Upper lobe of left lung (tissue), 4 donors: ENCODE measurements around the gene LYPD6.

ENCODE experiments used
- EP300 ChIP-seq, 4 donors: sonication (generic); formaldehyde crosslinking; IDR thresholded peaks; one replicate each; pipeline ENCODE4 v1.5.1; 2017; ENCODE audit warnings: antibody characterized with exemption in 4 of 4, control low read depth in 2 of 4
- POLR2A ChIP-seq, 4 donors: fragments of 450-650 bp; IDR thresholded peaks; one replicate each; pipeline ENCODE4 v1.5.1; 2016 to 2017; ENCODE audit warnings: antibody characterized with exemption in 4 of 4, mild to moderate bottlenecking in 2 of 4
- POLR2AphosphoS5 ChIP-seq, 2 donors: sonication (generic); formaldehyde crosslinking; IDR thresholded peaks; one replicate each; pipeline ENCODE4 v1.5.1; 2017; ENCODE audit warnings: antibody characterized with exemption in 2 of 2
- TF ChIP-seq, protein P1 (sequence below), 6 experiments: fragments of 450-650 bp in 4 of 6; fragments of 200-600 bp in 2 of 6; sonication (generic) in 2 of 6; IDR thresholded peaks; one replicate each; pipeline ENCODE4 v1.5.1; 2016 to 2019; ENCODE audit warnings: antibody characterized with exemption in 6 of 6

- TF ChIP-seq, protein P1, sequence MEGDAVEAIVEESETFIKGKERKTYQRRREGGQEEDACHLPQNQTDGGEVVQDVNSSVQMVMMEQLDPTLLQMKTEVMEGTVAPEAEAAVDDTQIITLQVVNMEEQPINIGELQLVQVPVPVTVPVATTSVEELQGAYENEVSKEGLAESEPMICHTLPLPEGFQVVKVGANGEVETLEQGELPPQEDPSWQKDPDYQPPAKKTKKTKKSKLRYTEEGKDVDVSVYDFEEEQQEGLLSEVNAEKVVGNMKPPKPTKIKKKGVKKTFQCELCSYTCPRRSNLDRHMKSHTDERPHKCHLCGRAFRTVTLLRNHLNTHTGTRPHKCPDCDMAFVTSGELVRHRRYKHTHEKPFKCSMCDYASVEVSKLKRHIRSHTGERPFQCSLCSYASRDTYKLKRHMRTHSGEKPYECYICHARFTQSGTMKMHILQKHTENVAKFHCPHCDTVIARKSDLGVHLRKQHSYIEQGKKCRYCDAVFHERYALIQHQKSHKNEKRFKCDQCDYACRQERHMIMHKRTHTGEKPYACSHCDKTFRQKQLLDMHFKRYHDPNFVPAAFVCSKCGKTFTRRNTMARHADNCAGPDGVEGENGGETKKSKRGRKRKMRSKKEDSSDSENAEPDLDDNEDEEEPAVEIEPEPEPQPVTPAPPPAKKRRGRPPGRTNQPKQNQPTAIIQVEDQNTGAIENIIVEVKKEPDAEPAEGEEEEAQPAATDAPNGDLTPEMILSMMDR (IDR thresholded peaks at IDR 0.05) = no peak
- no peak for TF ChIP-seq POLR2A (IDR thresholded peaks at IDR 0.05)
- no peak for TF ChIP-seq POLR2AphosphoS5 (IDR thresholded peaks at IDR 0.05)
- TF ChIP-seq EP300 (IDR thresholded peaks at IDR 0.05) = no peak
These were observed 121.2 kb downstream of the LYPD6 start for GRCh38 chr2:149451417-149452165.
